Esophagus (tissue), 2 donors: ENCODE data around the gene WDCP. TPM values are rescaled to one million over a fixed set of nuclear protein-coding genes. Genes with fewer than 3 reads are reported as not detected.

Source experiments
- H3K27ac ChIP-seq, 2 donors: one replicate each; pipeline ENCODE4 v1.5.1; 2013; ENCODE audit warnings: low read depth in 2 of 2, mild to moderate bottlenecking in 2 of 2, inconsistent platforms in 1 of 2, low read length in 1 of 2, moderate library complexity in 1 of 2
- H3K27me3 ChIP-seq, 2 donors: one replicate each; pipeline ENCODE4 v1.6.1; 2013; ENCODE audit warnings: low read length in 2 of 2, control low read depth in 1 of 2, mild to moderate bottlenecking in 1 of 2; ENCODE audit not compliant: insufficient read depth in 2 of 2, control insufficient read depth in 1 of 2
- H3K36me3 ChIP-seq, 2 donors: one replicate each; pipeline ENCODE4 v1.6.1; 2013; ENCODE audit warnings: low read length in 1 of 2; ENCODE audit not compliant: control insufficient read depth in 2 of 2, insufficient read depth in 2 of 2
- H3K4me1 ChIP-seq, 2 donors: one replicate each; pipeline ENCODE4 v1.6.1; 2013; ENCODE audit warnings: low read length in 1 of 2; ENCODE audit not compliant: control insufficient read depth in 2 of 2, insufficient read depth in 2 of 2
- H3K4me3 ChIP-seq, 2 donors: one replicate each; pipeline ENCODE4 v1.5.1; 2013; ENCODE audit warnings: low read length in 2 of 2, mild to moderate bottlenecking in 2 of 2, low read depth in 1 of 2, moderate library complexity in 1 of 2
- H3K9me3 ChIP-seq, 2 donors: one replicate each; pipeline ENCODE4 v1.6.1; 2013; ENCODE audit warnings: mild to moderate bottlenecking in 2 of 2, low read depth in 1 of 2, low read length in 1 of 2, moderate library complexity in 1 of 2; ENCODE audit not compliant: control insufficient read depth in 2 of 2, insufficient read depth in 1 of 2
- WGBS, 2 donors: extraction: QIAGEN DNeasy Blood & Tissue Kit; methylation state at CpG; one replicate each; pipeline ENCODE4 v1.1.7; 2013; 5-methylcytosine and 5-hydroxymethylcytosine counted together
- polyA plus RNA-seq, 2 donors: library from polyadenylated mRNA; stranded (reverse); fragments of 200-250 nt; gene quantifications; one replicate each; pipeline ENCODE4 v1.2.3, GENCODE V29; 2013
- donor health status: healthy with polysubstance abuse.
- donor health status: Bipolar disorder and iron deficiency.

WDCP gene
- polyA plus RNA-seq, 2 donors = 1.2 to 1.9 TPM

- Histone ChIP-seq H3K27me3 (no peaks in the 10 kb centered on the region), H3K4me1 (peaks cover 0 to 7% of the 10 kb centered on the region in 2 donors), H3K27ac (no peak overlapping the region), H3K4me3 (no peak overlapping the region), H3K9me3 (no peaks in the 10 kb centered on the region), H3K36me3 (peaks cover 0 to 3% of the 10 kb centered on the region in 2 donors)
- WGBS, 2 donors = 82 to 86% methylated on average over 6 of the region's 6 CpGs
Measured at GRCh38 chr2:24073816-24074215, 26.6 kb upstream of the WDCP start.

- peaks cover 1 to 5% of the 10 kb centered on the region in 2 donors for H3K36me3 ChIP-seq
Measured at GRCh38 chr2:24072259-24072658, 25.1 kb upstream of the WDCP start.

GRCh38 chr2:24065341-24065740 lies 18.1 kb upstream of the WDCP start:
- H3K27me3 ChIP-seq = no peaks in the 10 kb centered on the region
- WGBS, 2 donors = 74 to 78% methylated on average over 2 of the region's 2 CpGs
- H3K4me1 ChIP-seq = no peaks in the 10 kb centered on the region
- peaks cover 3 to 4% of the 10 kb centered on the region in 2 donors for H3K36me3 ChIP-seq
- no peak overlapping the region for H3K4me3 ChIP-seq
- no peaks in the 10 kb centered on the region for H3K9me3 ChIP-seq
- no peak overlapping the region for H3K27ac ChIP-seq

More at GRCh38 chr2:24072259-24072658, 25.1 kb upstream of the WDCP start:
- Histone ChIP-seq H3K27me3 (no peaks in the 10 kb centered on the region), H3K4me1 (peaks cover 0 to 2% of the 10 kb centered on the region in 2 donors), H3K4me3 (no peak overlapping the region), H3K27ac (no peak overlapping the region), H3K9me3 (no peaks in the 10 kb centered on the region)
- WGBS, 2 donors = 85 to 96% methylated on average over 4 of the region's 4 CpGs

GRCh38 chr2:24058564-24059271 lies 11.5 kb upstream of the WDCP start:
- H3K27ac ChIP-seq = no peak overlapping the region
- H3K4me3 ChIP-seq = no peak overlapping the region
- H3K27me3 ChIP-seq = no peaks in the 10 kb centered on the region
- WGBS, 2 donors = 78 to 80% methylated on average over 4 of the region's 4 CpGs
- H3K9me3 ChIP-seq = no peaks in the 10 kb centered on the region
- H3K36me3 ChIP-seq = no peaks in the 10 kb centered on the region
- no peaks in the 10 kb centered on the region for H3K4me1 ChIP-seq

GRCh38 chr2:24055750-24056149 lies 8.6 kb upstream of the WDCP start:
- Histone ChIP-seq H3K4me3 (no peak overlapping the region), H3K27me3 (no peaks in the 10 kb centered on the region), H3K27ac (no peak overlapping the region), H3K4me1 (no peaks in the 10 kb centered on the region), H3K36me3 (no peaks in the 10 kb centered on the region), H3K9me3 (no peaks in the 10 kb centered on the region)
- WGBS, 2 donors = 84 to 93% methylated on average over 6 of the region's 6 CpGs

- Histone ChIP-seq H3K27me3 (no peaks in the 10 kb centered on the region), H3K9me3 (no peaks in the 10 kb centered on the region), H3K36me3 (no peaks in the 10 kb centered on the region), H3K4me1 (no peaks in the 10 kb centered on the region), H3K27ac (no peak overlapping the region), H3K4me3 (no peak overlapping the region)
- WGBS, 2 donors = 83 to 86% methylated on average over 8 of the region's 8 CpGs
Measured at GRCh38 chr2:24054366-24055010, 7.3 kb upstream of the WDCP start.

GRCh38 chr2:24052951-24053350 lies 5.8 kb upstream of the WDCP start:
- Histone ChIP-seq H3K4me3 (no peak overlapping the region), H3K27me3 (no peaks in the 10 kb centered on the region), H3K4me1 (no peaks in the 10 kb centered on the region), H3K9me3 (no peaks in the 10 kb centered on the region), H3K36me3 (no peaks in the 10 kb centered on the region), H3K27ac (no peak overlapping the region)
- 96 to 100% methylated on average over 1 of the region's 1 CpG for WGBS, 2 donors

GRCh38 chr2:24051833-24052232 lies 4.6 kb upstream of the WDCP start:
- WGBS, 2 donors = 82 to 85% methylated on average over 8 of the region's 8 CpGs
- Histone ChIP-seq H3K27ac (no peak overlapping the region), H3K27me3 (no peaks in the 10 kb centered on the region)

GRCh38 chr2:24050041-24050979 lies 3.1 kb upstream of the WDCP start:
- Histone ChIP-seq H3K4me1 (peaks cover 0 to 3% of the 10 kb centered on the region in 2 donors), H3K27me3 (no peaks in the 10 kb centered on the region), H3K9me3 (no peaks in the 10 kb centered on the region), H3K27ac (peak overlapping the region in 1 of 2 donors; percentile 45), H3K36me3 (no peaks in the 10 kb centered on the region), H3K4me3 (peak overlapping the region; percentile 60 to 77)
- 5 to 6% methylated on average over 42 to 47 of the region's 47 CpGs for WGBS, 2 donors

More at GRCh38 chr2:24051833-24052232, 4.6 kb upstream of the WDCP start:
- no peaks in the 10 kb centered on the region for H3K36me3 ChIP-seq
- no peaks in the 10 kb centered on the region for H3K9me3 ChIP-seq
- H3K4me3 ChIP-seq = no peak overlapping the region
- no peaks in the 10 kb centered on the region for H3K4me1 ChIP-seq
